Gastrocnemius medialis (tissue), 4 donors: ENCODE measurements around the gene ITGA11. TPM values are rescaled to one million over a fixed set of nuclear protein-coding genes. Genes with fewer than 3 reads are reported as not detected.

Source experiments
- ATAC-seq, 2 donors: fragments of 150-250 bp; one replicate each; pipeline ENCODE4 v1.9.1; 2016
- DNase-seq, 2 donors: peaks; one replicate each; pipeline ENCODE4 v3.0.0-alpha.2; 2019
- H3K27ac ChIP-seq, 4 donors: fragments of 200-600 bp; sonication (generic); 1 replicate in 1 of 4; 2 replicates in 3 of 4; pipeline ENCODE4 v1.5.1; 2016 to 2018; ENCODE audit warnings: mild to moderate bottlenecking in 2 of 4, moderate library complexity in 1 of 4
- H3K27me3 ChIP-seq, 3 donors: fragments of 200-600 bp; sonication (generic) in 2 of 3; 1 replicate in 1 of 3; 2 replicates in 2 of 3; pipeline versions ENCODE4 v1.5.1 to v1.6.0; 2016 to 2019; ENCODE audit warnings: mild to moderate bottlenecking in 1 of 3, moderate library complexity in 1 of 3
- H3K36me3 ChIP-seq, 2 donors: fragments of 200-600 bp; sonication (generic) in 1 of 2; one replicate each; pipeline ENCODE4 v1.5.1; 2017 to 2018
- H3K4me1 ChIP-seq, 2 donors: fragments of 200-600 bp; sonication (generic) in 1 of 2; one replicate each; pipeline ENCODE4 v1.5.1; 2016 to 2017; ENCODE audit warnings: mild to moderate bottlenecking in 2 of 2
- H3K4me3 ChIP-seq, 4 donors: fragments of 200-600 bp; sonication (generic) in 3 of 4; 1 replicate in 1 of 4; 2 replicates in 3 of 4; pipeline ENCODE4 v1.5.1; 2016 to 2019; ENCODE audit warnings: mild to moderate bottlenecking in 2 of 4
- H3K9me3 ChIP-seq, 3 donors: fragments of 200-600 bp; sonication (generic) in 2 of 3; 1 replicate in 1 of 3; 2 replicates in 2 of 3; pipeline ENCODE4 v1.5.1; 2016 to 2019
- CTCF ChIP-seq, 5 experiments: fragments of 450-650 bp in 3 of 5; fragments of 200-600 bp in 2 of 5; sonication (generic) in 2 of 5; IDR thresholded peaks in 4 of 5; conservative IDR thresholded peaks in 1 of 5; 1 replicate in 4 of 5; 2 replicates in 1 of 5; pipeline ENCODE4 v1.5.1; 2016 to 2019; ENCODE audit warnings: antibody characterized with exemption in 5 of 5, mild to moderate bottlenecking in 3 of 5, moderate library complexity in 3 of 5
- POLR2A ChIP-seq, 2 donors: fragments of 450-650 bp; IDR thresholded peaks; one replicate each; pipeline ENCODE4 v1.6.1; 2017; ENCODE audit warnings: antibody characterized with exemption in 2 of 2, mild to moderate bottlenecking in 2 of 2, moderate library complexity in 2 of 2
- in situ Hi-C, 4 donors: fragments of 200-750 bp; cut with MboI; loops; one replicate each; pipeline versions ENCODE4 v1.15.0 to v1.8.0; 2017; ENCODE audit warnings: low sequenced_read_pairs in 4 of 4
- intact Hi-C: fragments of 100-400 bp; cut with DNase I; formaldehyde crosslinking; loops from one replicate; pipeline ENCODE4 v1.15.1; 2023; ENCODE audit warnings: low total_unique reads
- total RNA-seq, 4 donors: library from RNA; depleted of rRNA; stranded (reverse); fragments of >200 nt; gene quantifications; one replicate each; pipeline versions ENCODE4 v1.1.0 to v1.2.3, GENCODE V29; 2016

The ITGA11 gene
- total RNA-seq, 4 donors from 2014 or later, result 1.5 to 12.0 (median 2.5) TPM

- in situ Hi-C loops, result no loop called here
- H3K4me3 ChIP-seq, result peak overlapping the region; percentile 73 to 97 (median 81)
- peak overlapping the region; percentile 97 to 100 (median 99) for H3K27ac ChIP-seq
- peak; percentile 64 to 78 for DNase-seq
- intact Hi-C loops, result loop anchor here (10.0 kb wide), 4 partner anchors 536 to 1204 kb away; partner anchors contain the start of gene RPLP1
- no peaks in the 10 kb centered on the region for H3K9me3 ChIP-seq
- peak; percentile 2 to 38 for ATAC-seq
- H3K4me1 ChIP-seq, result peaks cover 52 to 73% of the 10 kb centered on the region in 2 donors
- peaks cover 0 to 4% of the 10 kb centered on the region in 2 donors for H3K36me3 ChIP-seq
- TF ChIP-seq POLR2A (IDR thresholded peaks at IDR 0.05), result peak; percentile 62 to 83
- TF ChIP-seq CTCF (IDR thresholded peaks at IDR 0.05 in 4 of 5, conservative IDR thresholded peaks at IDR 0.05 in 1 of 5), result no peak
- H3K27me3 ChIP-seq, result no peaks in the 10 kb centered on the region
Observed at GRCh38 chr15:68278595-68279405, 153.2 kb downstream of the ITGA11 start.

- intact Hi-C loops (loop anchor here (10.0 kb wide), 4 partner anchors 537 to 1203 kb away; partner anchors contain the start of gene RPLP1), in situ Hi-C loops (no loop called here)
- no peaks in the 10 kb centered on the region for H3K9me3 ChIP-seq
- peak overlapping the region; percentile 97 to 100 (median 99) for H3K27ac ChIP-seq
- DNase-seq, result no peak
- H3K4me1 ChIP-seq, result peaks cover 58 to 76% of the 10 kb centered on the region in 2 donors
- H3K27me3 ChIP-seq, result no peaks in the 10 kb centered on the region
- no peak for ATAC-seq
- peaks cover 0 to 4% of the 10 kb centered on the region in 2 donors for H3K36me3 ChIP-seq
- TF ChIP-seq CTCF (IDR thresholded peaks at IDR 0.05 in 4 of 5, conservative IDR thresholded peaks at IDR 0.05 in 1 of 5), result peak in 2 of 5 experiments; percentile 29 to 39
- no peak for TF ChIP-seq POLR2A (IDR thresholded peaks at IDR 0.05)
- H3K4me3 ChIP-seq, result peak overlapping the region; percentile 73 to 97 (median 81)
Observed at GRCh38 chr15:68278345-68278594, 153.7 kb downstream of the ITGA11 start.

- in situ Hi-C loops (no loop called here), intact Hi-C loops (loop anchor here (10.0 kb wide), 4 partner anchors 537 to 1203 kb away; partner anchors contain the start of gene RPLP1)
- Histone ChIP-seq H3K4me3 (peak within 1 kb of the TSS; percentile 73 to 97 (median 81)), H3K4me1 (peaks cover 58 to 76% of the 10 kb centered on the region in 2 donors), H3K9me3 (no peaks in the 10 kb centered on the region), H3K27ac (peak within 1 kb of the TSS; percentile 97 to 100 (median 99)), H3K27me3 (no peaks in the 10 kb centered on the region), H3K36me3 (peaks cover 0 to 4% of the 10 kb centered on the region in 2 donors)
- peak in 2 of 5 experiments; percentile 40 to 42 for TF ChIP-seq CTCF (IDR thresholded peaks at IDR 0.05 in 4 of 5, conservative IDR thresholded peaks at IDR 0.05 in 1 of 5)
- peak; percentile 94 to 96 for TF ChIP-seq POLR2A (IDR thresholded peaks at IDR 0.05)
- ATAC-seq, result peak; percentile 60 to 68
- peak; percentile 90 to 92 for DNase-seq
Observed at GRCh38 chr15:68277603-68278344, 154.2 kb downstream of the ITGA11 start, which contains the start of gene FEM1B. Gene FEM1B, plus strand, starts transcription at chr15:68277745. Its CDS starts 673 bp downstream, at chr15:68278418.

- peaks cover 0 to 4% of the 10 kb centered on the region in 2 donors for H3K36me3 ChIP-seq
- H3K9me3 ChIP-seq, result no peaks in the 10 kb centered on the region
- peak in 1 of 2 donors; percentile 56 for DNase-seq
- intact Hi-C loops (loop anchor here (10.0 kb wide), 4 partner anchors 538 to 1202 kb away; partner anchors contain the start of gene RPLP1), in situ Hi-C loops (no loop called here)
- ATAC-seq, result peak in 1 of 2 donors; percentile 19
- H3K4me3 ChIP-seq, result peak overlapping the region; percentile 73 to 97 (median 81)
- no peaks in the 10 kb centered on the region for H3K27me3 ChIP-seq
- peak overlapping the region; percentile 97 to 100 (median 99) for H3K27ac ChIP-seq
- peaks cover 58 to 76% of the 10 kb centered on the region in 2 donors for H3K4me1 ChIP-seq
- TF ChIP-seq POLR2A (IDR thresholded peaks at IDR 0.05), result no peak
- no peak for TF ChIP-seq CTCF (IDR thresholded peaks at IDR 0.05 in 4 of 5, conservative IDR thresholded peaks at IDR 0.05 in 1 of 5)
Observed at GRCh38 chr15:68277131-68277602, 154.8 kb downstream of the ITGA11 start.
